Progenitor cell of endocrine pancreas (in vitro differentiated cells): ENCODE data around the gene CALN1. TPM values are rescaled to one million over a fixed set of nuclear protein-coding genes. Genes with fewer than 3 reads are reported as not detected.

Experiments used
- DNase-seq: peaks from one replicate; pipeline ENCODE4 v3.0.0; 2021; ENCODE audit warnings: low spot score; ENCODE audit not compliant: unreplicated experiment
- H3K27ac Mint-ChIP-seq: 2 replicates; pipeline ENCODE4 v1.8.0; 2021; ENCODE audit warnings: mild to moderate bottlenecking, moderate library complexity, mixed read lengths
- H3K27me3 Mint-ChIP-seq: 2 replicates; pipeline ENCODE4 v1.8.0; 2021; ENCODE audit warnings: mixed read lengths
- H3K36me3 Mint-ChIP-seq: 2 replicates; pipeline ENCODE4 v1.8.0; 2022; ENCODE audit warnings: mixed read lengths; ENCODE audit not compliant: insufficient read depth
- H3K4me1 Mint-ChIP-seq: 2 replicates; pipeline ENCODE4 v1.8.0; 2021; ENCODE audit warnings: low read depth, mixed read lengths
- H3K4me3 Mint-ChIP-seq: 2 replicates; pipeline ENCODE4 v1.8.0; 2021; ENCODE audit warnings: low read depth, mild to moderate bottlenecking, moderate library complexity, mixed read lengths
- H3K9me3 Mint-ChIP-seq: 2 replicates; pipeline ENCODE4 v1.8.0; 2021; ENCODE audit warnings: low read depth, mixed read lengths
- total RNA-seq: library from RNA; stranded (reverse); gene quantifications from 2 replicates; pipeline ENCODE4 v1.2.1, GENCODE V29; 2021
- TF ChIP-seq, protein P1 (sequence below): fragments of 200-600 bp; sonication (generic); IDR thresholded peaks from one replicate; pipeline ENCODE4 v1.5.0; 2021; ENCODE audit warnings: antibody characterized with exemption, mild to moderate bottlenecking; ENCODE audit not compliant: unreplicated experiment

Gene CALN1
- total RNA-seq, 1 donor from 2014 or later: 0.79 TPM

DNA sequence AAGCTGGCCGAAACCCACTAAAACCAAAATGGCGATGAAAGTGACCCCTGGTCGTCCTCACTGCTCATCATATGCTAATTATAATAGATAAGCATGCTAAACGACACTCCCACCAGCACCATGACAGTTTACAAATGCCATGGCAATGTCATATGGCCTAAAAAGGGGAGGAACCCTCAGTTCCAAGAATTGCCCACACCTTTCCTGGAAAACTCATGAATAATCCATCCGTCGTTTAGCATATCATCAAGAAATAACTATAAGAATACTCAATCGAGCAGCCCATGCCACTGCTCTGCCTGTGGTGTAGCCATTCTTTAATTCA, 422.0 kb downstream of the CALN1 start:
- Mint-ChIP-seq H3K27me3 (peaks cover 12% of the 10 kb centered on the region), H3K9me3 (no peaks in the 10 kb centered on the region), H3K4me1 (peaks cover 29% of the 10 kb centered on the region), H3K4me3 (no peak overlapping the region), H3K36me3 (no peaks in the 10 kb centered on the region), H3K27ac (no peak overlapping the region)
- DNase-seq: no peak
- TF ChIP-seq, protein P1, sequence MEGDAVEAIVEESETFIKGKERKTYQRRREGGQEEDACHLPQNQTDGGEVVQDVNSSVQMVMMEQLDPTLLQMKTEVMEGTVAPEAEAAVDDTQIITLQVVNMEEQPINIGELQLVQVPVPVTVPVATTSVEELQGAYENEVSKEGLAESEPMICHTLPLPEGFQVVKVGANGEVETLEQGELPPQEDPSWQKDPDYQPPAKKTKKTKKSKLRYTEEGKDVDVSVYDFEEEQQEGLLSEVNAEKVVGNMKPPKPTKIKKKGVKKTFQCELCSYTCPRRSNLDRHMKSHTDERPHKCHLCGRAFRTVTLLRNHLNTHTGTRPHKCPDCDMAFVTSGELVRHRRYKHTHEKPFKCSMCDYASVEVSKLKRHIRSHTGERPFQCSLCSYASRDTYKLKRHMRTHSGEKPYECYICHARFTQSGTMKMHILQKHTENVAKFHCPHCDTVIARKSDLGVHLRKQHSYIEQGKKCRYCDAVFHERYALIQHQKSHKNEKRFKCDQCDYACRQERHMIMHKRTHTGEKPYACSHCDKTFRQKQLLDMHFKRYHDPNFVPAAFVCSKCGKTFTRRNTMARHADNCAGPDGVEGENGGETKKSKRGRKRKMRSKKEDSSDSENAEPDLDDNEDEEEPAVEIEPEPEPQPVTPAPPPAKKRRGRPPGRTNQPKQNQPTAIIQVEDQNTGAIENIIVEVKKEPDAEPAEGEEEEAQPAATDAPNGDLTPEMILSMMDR: no peak

DNA sequence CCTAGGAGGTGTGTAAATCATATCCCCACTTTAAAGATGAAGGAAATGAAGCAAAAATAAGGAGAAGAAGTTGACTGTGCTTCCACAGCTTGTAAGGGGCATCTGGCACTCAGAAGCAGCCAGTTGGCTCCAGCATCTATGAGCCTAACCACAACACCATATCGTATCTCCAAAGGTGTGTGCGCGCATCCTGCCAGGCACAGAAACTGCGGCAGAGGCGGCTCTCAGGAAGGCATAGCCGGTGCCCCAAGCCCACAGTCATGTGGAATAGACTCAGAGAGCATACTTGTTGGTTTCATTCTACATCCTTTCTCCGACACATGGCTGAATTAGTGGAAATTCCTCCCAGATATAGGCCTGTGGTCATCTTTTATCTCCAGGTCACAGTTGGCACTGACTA, 423.9 kb downstream of the CALN1 start:
- no peak overlapping the region for H3K4me3 Mint-ChIP-seq
- DNase-seq: no peak
- H3K36me3 Mint-ChIP-seq: no peaks in the 10 kb centered on the region
- TF ChIP-seq, protein P1: no peak
- no peak overlapping the region for H3K27ac Mint-ChIP-seq
- no peaks in the 10 kb centered on the region for H3K9me3 Mint-ChIP-seq
- H3K27me3 Mint-ChIP-seq: peaks cover 18% of the 10 kb centered on the region
- peaks cover 29% of the 10 kb centered on the region for H3K4me1 Mint-ChIP-seq

DNA sequence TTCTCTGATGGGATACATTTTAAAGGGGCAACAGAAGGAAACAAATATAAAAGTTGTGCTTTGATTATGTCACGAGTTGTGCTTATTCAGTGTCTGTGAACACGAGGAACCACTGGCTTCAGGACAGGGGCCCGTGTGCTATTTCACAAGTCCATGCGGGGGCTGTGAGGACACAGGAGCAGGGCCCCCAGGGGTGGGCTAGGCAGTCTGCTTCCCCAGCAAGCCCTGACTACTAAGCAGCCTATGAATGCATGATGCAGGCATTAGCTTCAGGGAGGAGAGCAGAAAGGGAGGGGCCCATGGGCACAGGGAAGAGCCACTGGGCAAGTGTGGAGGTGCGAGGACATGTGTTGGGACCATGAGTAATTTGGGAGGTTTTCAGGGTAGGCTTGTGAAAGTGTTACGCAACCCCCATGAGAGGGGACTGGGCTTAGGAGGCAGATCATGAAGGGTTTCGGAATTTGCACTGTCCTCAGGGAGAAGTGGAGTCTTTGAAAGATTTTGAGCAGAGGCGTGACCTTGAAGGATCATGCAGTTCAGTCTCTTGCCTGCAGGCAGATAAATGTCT, 424.9 kb downstream of the CALN1 start:
- Mint-ChIP-seq H3K27ac (no peak overlapping the region), H3K36me3 (no peaks in the 10 kb centered on the region), H3K4me1 (peaks cover 29% of the 10 kb centered on the region), H3K9me3 (no peaks in the 10 kb centered on the region), H3K27me3 (peaks cover 18% of the 10 kb centered on the region), H3K4me3 (no peak overlapping the region)
- no peak for DNase-seq
- TF ChIP-seq, protein P1: no peak

DNA sequence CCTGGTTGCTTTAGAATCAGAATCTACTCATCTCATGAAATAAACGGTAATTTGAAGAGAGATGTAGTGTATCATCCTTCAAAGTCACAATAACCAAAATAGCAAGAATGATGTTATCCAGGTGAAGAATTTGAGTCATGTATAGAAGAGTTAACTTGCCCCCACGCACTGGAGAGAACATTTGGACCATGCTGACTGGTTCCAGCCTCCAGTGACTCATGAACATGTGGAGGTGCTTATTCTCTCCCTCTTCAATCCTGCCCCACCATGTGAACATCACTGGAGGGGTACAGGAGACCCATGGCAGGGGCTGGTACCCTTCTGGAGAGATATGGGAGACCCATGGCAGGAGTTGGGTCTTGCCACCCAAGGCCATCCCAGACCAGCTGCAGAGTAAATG, 427.8 kb downstream of the CALN1 start:
- H3K4me3 Mint-ChIP-seq: no peak overlapping the region
- peaks cover 22% of the 10 kb centered on the region for H3K27me3 Mint-ChIP-seq
- H3K27ac Mint-ChIP-seq: no peak overlapping the region
- DNase-seq: no peak
- peaks cover 21% of the 10 kb centered on the region for H3K4me1 Mint-ChIP-seq
- TF ChIP-seq, protein P1: no peak
- no peaks in the 10 kb centered on the region for H3K9me3 Mint-ChIP-seq
- no peaks in the 10 kb centered on the region for H3K36me3 Mint-ChIP-seq

DNA sequence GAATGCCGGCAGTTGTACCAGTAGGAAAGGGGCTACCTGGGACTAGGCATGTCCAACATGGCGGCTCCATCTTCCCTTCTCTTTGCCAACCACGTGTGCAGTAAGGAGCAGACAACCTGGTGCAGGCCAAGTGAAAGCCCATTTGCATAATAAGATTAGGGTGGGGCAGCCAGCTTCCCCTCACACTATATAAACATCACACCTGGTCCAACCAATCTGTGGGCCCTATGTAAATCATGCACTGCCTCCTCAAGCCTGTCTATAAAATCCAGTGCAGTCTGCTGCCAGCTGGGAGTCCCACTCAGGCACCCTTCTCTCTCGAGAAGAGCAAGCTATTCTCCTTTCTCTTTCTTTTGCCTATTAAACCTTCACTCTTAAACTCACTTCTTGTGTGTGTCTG, 429.3 kb downstream of the CALN1 start:
- peaks cover 20% of the 10 kb centered on the region for H3K27me3 Mint-ChIP-seq
- H3K27ac Mint-ChIP-seq: no peak overlapping the region
- H3K4me1 Mint-ChIP-seq: peaks cover 9% of the 10 kb centered on the region
- DNase-seq: no peak
- TF ChIP-seq, protein P1: no peak
- no peak overlapping the region for H3K4me3 Mint-ChIP-seq
- H3K9me3 Mint-ChIP-seq: no peaks in the 10 kb centered on the region
- no peaks in the 10 kb centered on the region for H3K36me3 Mint-ChIP-seq
